K562 (cell line): ENCODE results near the gene CWF19L2. TPM values are rescaled to one million over a fixed set of nuclear protein-coding genes. Genes with fewer than 3 reads are reported as not detected.

Source experiments
- ATAC-seq: fragments of 200-7000 bp; cut with Tn5 transposase; 3 replicates; pipeline ENCODE4 v1.9.1; 2020; ENCODE audit warnings: moderate library complexity
- BruUV-seq: library from RNA; stranded (reverse); fragments of 400-500 nt; replicated peaks from 2 replicates; lab custom pipeline; 2021; lab: Mats Ljungman, UMichigan
- CTCF ChIA-PET: fragments of 300-600 bp; formaldehyde crosslinking; extraction: SDS; loops from one replicate; lab custom pipeline; 2021; ENCODE audit warnings: low intra/inter-chr PET ratio; lab: Yijun Ruan, JAX
- POLR2A ChIA-PET: fragments of 300-600, 350-650 bp; sonication (Branson Sonifier 250); formaldehyde crosslinking; extraction: SDS; loops from one replicate; lab custom pipeline; 2021; ENCODE audit warnings: antibody characterized with exemption, inconsistent platforms; lab: Yijun Ruan, JAX
- DNase-seq, 4 experiments: peaks; one replicate each; pipeline versions ENCODE4 v3.0.0 to v3.0.0-alpha.2; 2011 to 2018; ENCODE audit warnings: low spot score in 3 of 4, mixed read lengths in 3 of 4; ENCODE audit errors: extremely low read depth in 1 of 4
- FAIRE-seq: peaks from 2 replicates; lab custom pipeline; 2011; peaks lifted over from hg19 to GRCh38; lab: Jason Lieb, UNC
- H2AFZ ChIP-seq: 2 replicates; pipeline ENCODE4 v1.6.0; 2011; ENCODE audit warnings: low read depth, low read length, control low read depth, inconsistent platforms
- H3K27ac ChIP-seq: fragments of 200-600 bp; 3 replicates; pipeline ENCODE4 v1.8.0; 2011; ENCODE audit warnings: low read depth, mild to moderate bottlenecking, control low read depth, inconsistent platforms, low read length, moderate library complexity, mixed read lengths; ENCODE audit errors: extremely low read depth
- H3K27me3 ChIP-seq, 2 experiments: fragments of 300-600 bp in 1 of 2; 2 replicates in 1 of 2; 3 replicates in 1 of 2; pipeline versions ENCODE4 v1.6.0 to v1.8.0; 2011; ENCODE audit warnings: inconsistent platforms in 2 of 2, low read length in 2 of 2, mild to moderate bottlenecking in 1 of 2, mixed read lengths in 1 of 2, moderate library complexity in 1 of 2; ENCODE audit not compliant: control insufficient read depth in 2 of 2, insufficient read depth in 2 of 2
- H3K36me3 ChIP-seq: fragments of 300-600 bp; 3 replicates; pipeline ENCODE4 v1.8.0; 2011; ENCODE audit warnings: mild to moderate bottlenecking, low read length, inconsistent platforms; ENCODE audit not compliant: control insufficient read depth, insufficient read depth
- H3K4me1 ChIP-seq, 2 experiments: fragments of 200-600 bp in 1 of 2; replicated peaks in 1 of 2; 2 replicates in 1 of 2; 3 replicates in 1 of 2; pipeline versions ENCODE4 v1.5.1 to v1.8.0; 2011; ENCODE audit warnings: inconsistent platforms in 2 of 2, low read length in 2 of 2, mild to moderate bottlenecking in 1 of 2, mixed read lengths in 1 of 2, moderate library complexity in 1 of 2; ENCODE audit not compliant: control insufficient read depth in 2 of 2, insufficient read depth in 2 of 2
- H3K4me2 ChIP-seq: 2 replicates; pipeline ENCODE4 v1.6.1; 2011; ENCODE audit warnings: low read length, control low read depth, inconsistent platforms, mixed read lengths; ENCODE audit not compliant: insufficient read depth
- H3K4me3 ChIP-seq: fragments of 200-600 bp; sonication (generic), shearing (Covaris generic); 2 replicates; pipeline ENCODE4 v1.5.1; 2016; ENCODE audit warnings: control low read depth, inconsistent platforms
- H3K79me2 ChIP-seq: fragments of 200-600 bp; 3 replicates; pipeline ENCODE4 v1.8.0; 2011; ENCODE audit warnings: low read length, inconsistent platforms; ENCODE audit not compliant: control insufficient read depth, insufficient read depth
- H3K9ac ChIP-seq, 2 experiments: 2 replicates each; pipeline versions ENCODE4 v1.6.0 to v1.6.1; 2011; ENCODE audit warnings: low read depth in 2 of 2, low read length in 2 of 2, control low read depth in 1 of 2, inconsistent platforms in 1 of 2, mild to moderate bottlenecking in 1 of 2, mixed read lengths in 1 of 2; ENCODE audit not compliant: insufficient read depth in 1 of 2
- H3K9me1 ChIP-seq: one replicate; pipeline ENCODE4 v1.6.0; 2011; ENCODE audit warnings: inconsistent platforms, mild to moderate bottlenecking, low read length, moderate library complexity; ENCODE audit not compliant: control insufficient read depth, insufficient read depth
- H3K9me3 ChIP-seq: replicated peaks from 2 replicates; pipeline ENCODE4 v1.5.1; 2011; ENCODE audit warnings: low read depth, low read length, inconsistent platforms; ENCODE audit not compliant: control insufficient read depth, insufficient read depth
- H4K20me1 ChIP-seq: replicated peaks from 2 replicates; pipeline ENCODE4 v1.6.1; 2011; ENCODE audit warnings: low read length, inconsistent platforms, mixed read lengths; ENCODE audit not compliant: control insufficient read depth, insufficient read depth
- CBFB ChIP-seq: sonication (generic); formaldehyde crosslinking; IDR thresholded peaks from 2 replicates; pipeline ENCODE4 v1.4.0; 2020; ENCODE audit warnings: mild to moderate bottlenecking, missing genetic modification reagents
- CCAR2 ChIP-seq: fragments of 200-400 bp; formaldehyde crosslinking; IDR thresholded peaks from 2 replicates; pipeline ENCODE4 v1.6.1; 2017; ENCODE audit warnings: mild to moderate bottlenecking, low read depth, low read length
- FOSL1 ChIP-seq: fragments of 200-800 bp; sonication (Bioruptor generic); conservative IDR thresholded peaks from 2 replicates; pipeline ENCODE4 v1.6.1; 2016; ENCODE audit warnings: missing genetic modification characterization, missing compliant biosample characterization
- ILF3 ChIP-seq: fragments of 450-650 bp; IDR thresholded peaks from 2 replicates; pipeline ENCODE4 v1.6.1; 2018; ENCODE audit warnings: antibody characterized with exemption, mild to moderate bottlenecking, moderate library complexity, borderline replicate concordance
- MAFG ChIP-seq: fragments of 450-650 bp; conservative IDR thresholded peaks from 2 replicates; pipeline ENCODE4 v1.6.1; 2016; ENCODE audit warnings: missing genetic modification characterization, missing compliant biosample characterization
- NFE2 ChIP-seq: IDR thresholded peaks from 2 replicates; pipeline ENCODE4 v1.6.1; 2014; ENCODE audit warnings: antibody characterized with exemption, low read depth
- NFIC ChIP-seq: fragments of 450-650 bp; IDR thresholded peaks from 2 replicates; pipeline ENCODE4 v1.6.1; 2017; ENCODE audit warnings: mild to moderate bottlenecking, inconsistent platforms
- RBM14 ChIP-seq: fragments of 200-400 bp; formaldehyde crosslinking; IDR thresholded peaks from 2 replicates; pipeline ENCODE4 v1.6.1; 2018; ENCODE audit warnings: low read depth, mild to moderate bottlenecking, low read length, moderate library complexity, borderline replicate concordance; ENCODE audit not compliant: insufficient read depth
- TGIF2 ChIP-seq: sonication (generic); formaldehyde crosslinking; IDR thresholded peaks from 2 replicates; pipeline ENCODE4 v1.8.1; 2022; ENCODE audit warnings: mild to moderate bottlenecking, missing genetic modification reagents, moderate library complexity
- ZNF830 ChIP-seq: fragments of 250-450 bp; sonication (Bioruptor Pico); IDR thresholded peaks from 2 replicates; pipeline ENCODE4 v1.5.0; 2021; ENCODE audit warnings: mild to moderate bottlenecking
- WGBS: fragments of 100-300 bp; shearing (Covaris generic); methylation state at CpG from one replicate; pipeline ENCODE4 v1.1.6; 2016; ENCODE audit warnings: low coverage, mixed read lengths; ENCODE audit not compliant: insufficient coverage; ENCODE audit errors: missing lambda C conversion rate; 5-methylcytosine and 5-hydroxymethylcytosine counted together
- in situ Hi-C: fragments of 300-500 bp; cut with MboI; formaldehyde crosslinking; loops from 4 replicates; pipeline ENCODE4 v1.15.0; 2018; ENCODE audit warnings: inconsistent platforms, mixed read lengths
- intact Hi-C: fragments of 100-400 bp; cut with micrococcal nuclease; formaldehyde crosslinking; loops from 2 replicates; pipeline ENCODE4 v1.14.2; 2022
- polyA plus RNA-seq, 8 experiments: library from polyadenylated mRNA; depleted of rRNA in 4 of 8; stranded (reverse) in 5 of 8; unstranded in 3 of 8; fragments of >200 nt; fragmentation: Nextera tagmentation in 2 of 8; fragmentation: Illumina TruSeq in 1 of 8; extraction: Ambion mirVana in 2 of 8; extraction: Trizol in 1 of 8; gene quantifications; 2 replicates each; pipeline versions ENCODE4 v1.2.1 to v1.2.3, GENCODE V29; 2011 to 2014; ENCODE audit warnings: inconsistent platforms in 1 of 8, missing spikeins in 1 of 8
- total RNA-seq, 7 experiments: library from RNA; depleted of rRNA in 6 of 7; stranded (reverse); fragments of >200 nt in 6 of 7; fragmentation: Illumina TruSeq in 2 of 7; extraction: Trizol in 2 of 7; gene quantifications; 2 replicates each; pipeline versions ENCODE4 v1.2.1 to v1.2.3, GENCODE V29; 2011 to 2021; ENCODE audit warnings: low replicate concordance in 1 of 7
- TF ChIP-seq, protein P1 (sequence below), 2 experiments: fragments of 250-450 bp in 1 of 2; fragments of 450-650 bp in 1 of 2; sonication (Bioruptor Pico) in 1 of 2; IDR thresholded peaks; 2 replicates each; pipeline versions ENCODE4 v1.6.1 to v1.8.0; 2016 to 2021; ENCODE audit warnings: mild to moderate bottlenecking in 2 of 2, moderate library complexity in 2 of 2, missing compliant biosample characterization in 1 of 2, missing genetic modification characterization in 1 of 2

The CWF19L2 gene
- total and polyA plus RNA-seq, 9 of the 15 experiments (the other 6 are each of a cell fraction or from before 2014, with no cell fraction given): 4.7 to 23.3 (median 10.2) TPM

DNA sequence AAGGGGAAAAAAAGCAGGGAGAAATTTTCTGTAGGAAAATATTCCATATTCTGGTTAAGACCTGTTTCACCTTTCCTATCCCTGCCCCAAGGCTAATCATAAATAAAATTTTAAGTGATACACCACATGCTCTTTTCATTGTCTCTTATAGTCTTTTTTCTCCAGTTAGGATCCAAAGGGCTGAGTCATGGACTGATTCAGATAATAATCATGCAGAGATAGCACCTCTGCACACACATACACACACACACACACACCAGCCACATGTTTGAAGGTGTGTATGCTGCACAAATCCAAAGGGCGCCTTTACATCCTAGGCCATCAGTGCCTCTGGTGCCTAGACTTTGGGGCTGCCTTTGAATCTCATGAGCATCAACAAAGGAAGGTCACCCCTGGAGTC, 35.5 kb upstream of the CWF19L2 start:
- H3K4me3 ChIP-seq: no peak overlapping the region
- WGBS: 0% methylated on average over 1 of the region's 1 CpG
- POLR2A ChIA-PET: no interaction called here

DNA sequence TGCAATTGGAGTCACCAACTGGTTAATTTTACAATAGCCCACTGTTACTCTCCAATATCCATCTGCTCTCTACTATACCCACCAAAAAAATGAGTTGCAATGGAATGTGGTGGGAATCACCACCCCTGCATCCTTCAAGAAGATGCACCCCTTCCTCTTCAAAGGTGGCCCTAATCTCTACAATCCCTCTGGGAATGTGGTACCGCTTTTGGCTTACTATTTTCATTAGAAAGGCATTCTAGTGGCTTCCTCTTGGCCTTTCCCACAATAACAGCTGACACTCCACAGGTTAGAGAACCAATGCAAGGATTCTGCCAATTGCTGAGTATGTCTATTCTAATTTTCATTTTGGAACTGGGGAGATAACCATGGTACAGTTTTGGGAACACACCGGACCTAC, 33.2 kb upstream of the CWF19L2 start:
- Histone ChIP-seq H3K27ac (no peak overlapping the region), H4K20me1 (no peaks in the 10 kb centered on the region), H3K79me2 (no peaks in the 10 kb centered on the region), H3K9ac (no peak overlapping the region), H2AFZ (no peak overlapping the region), H3K27me3 (no peaks in the 10 kb centered on the region; a peak in 1 of 5 replicates), H3K4me3 (no peak overlapping the region), H3K9me1 (no peaks in the 10 kb centered on the region), H3K4me2 (no peak overlapping the region), H3K36me3 (no peaks in the 10 kb centered on the region), H3K9me3 (no peaks in the 10 kb centered on the region), H3K4me1 (no peaks in the 10 kb centered on the region)
- ATAC-seq (no peak), FAIRE-seq (no peak), DNase-seq (no peak)
- CTCF ChIA-PET: no interaction called here
- no peak for TF ChIP-seq CBFB (CRISPR knock-in tag)
- no peak for TF ChIP-seq ILF3
- no peak for TF ChIP-seq TGIF2 (CRISPR knock-in tag)
- TF ChIP-seq RBM14: no peak
- TF ChIP-seq ZNF830 (CRISPR knock-in tag): no peak
- TF ChIP-seq NFIC: no peak
- intact Hi-C loops (no loop called here), in situ Hi-C loops (no loop called here)
- no TSS peak for BruUV-seq
- POLR2A ChIA-PET: no interaction called here
- 0% methylated on average over 2 of the region's 2 CpGs for WGBS

More for the DNA sequence above, 35.5 kb upstream of the CWF19L2 start:
- CTCF ChIA-PET: no interaction called here
- no peaks in the 10 kb centered on the region for H3K79me2 ChIP-seq
- in situ Hi-C loops (no loop called here), intact Hi-C loops (no loop called here)
- no peaks in the 10 kb centered on the region; a peak in 1 of 5 replicates for H3K27me3 ChIP-seq
- TF ChIP-seq CCAR2: no peak
- peak; percentile 69 for TF ChIP-seq NFE2
- TF ChIP-seq, protein P1, sequence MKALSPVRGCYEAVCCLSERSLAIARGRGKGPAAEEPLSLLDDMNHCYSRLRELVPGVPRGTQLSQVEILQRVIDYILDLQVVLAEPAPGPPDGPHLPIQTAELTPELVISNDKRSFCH (CRISPR knock-in tag; IDR thresholded peaks at IDR 0.05): no peak
- TF ChIP-seq, protein P1 (tag; IDR thresholded peaks at IDR 0.05): no peak
- TF ChIP-seq FOSL1 (tag): 0 out of 2 replicates have a peak, but pooled peaks have one; percentile 24
- peak; percentile 60 for TF ChIP-seq MAFG (tag)
- no TSS peak for BruUV-seq
- no peak overlapping the region for H3K27ac ChIP-seq
- no peaks in the 10 kb centered on the region for H3K4me1 ChIP-seq
- H4K20me1 ChIP-seq: no peaks in the 10 kb centered on the region
- FAIRE-seq (no peak), DNase-seq (no peak), ATAC-seq (no peak; the same call in 2 of the 3 replicates)
- no peaks in the 10 kb centered on the region for H3K36me3 ChIP-seq
- H3K9me3 ChIP-seq: no peaks in the 10 kb centered on the region
- no peaks in the 10 kb centered on the region for H3K9me1 ChIP-seq
- H2AFZ ChIP-seq: no peak overlapping the region
- no peak overlapping the region for H3K9ac ChIP-seq
- no peak overlapping the region for H3K4me2 ChIP-seq
